Measurements from ENCODE around the gene ESRRG.
A peak's percentile ranks its signal among the peaks of the same experiment; 100 is the strongest.

Gene ESRRG

GRCh38 chr1:216723274-216723780, at the start of gene ESRRG:
ESRRG (minus strand) TSS chr1:216723429; CDS start chr1:216723299, 130 bp downstream.
- Histone ChIP-seq H3K4me2 (peak within 1 kb of the TSS; percentile 3; the same call in 1 of the 2 replicates), H3K4me1 (peaks cover 23% of the 10 kb centered on the region), H3K36me3 (no peaks in the 10 kb centered on the region), H3K27ac (no peak within 1 kb of the TSS), H4K20me1 (no peaks in the 10 kb centered on the region), H3K9ac (no peak within 1 kb of the TSS), H3K4me3 (no peak within 1 kb of the TSS), H3K9me3 (no peaks in the 10 kb centered on the region), H3K27me3 (peaks cover 11% of the 10 kb centered on the region)
- no peak for TF ChIP-seq Cebpa-rat (IDR thresholded peaks at IDR 0.05)

GRCh38 chr1:216771922-216772321, 48.7 kb upstream of the ESRRG start:
- no peak overlapping the region for H3K4me3 ChIP-seq
- no peaks in the 10 kb centered on the region for H3K36me3 ChIP-seq
- H3K27ac ChIP-seq = no peak overlapping the region
- no peak overlapping the region for H3K4me2 ChIP-seq
- TF ChIP-seq Cebpa-rat (IDR thresholded peaks at IDR 0.05) = no peak
- no peaks in the 10 kb centered on the region for H4K20me1 ChIP-seq
- no peak overlapping the region for H3K9ac ChIP-seq
- H3K27me3 ChIP-seq = no peaks in the 10 kb centered on the region
- H3K9me3 ChIP-seq = no peaks in the 10 kb centered on the region
- no peaks in the 10 kb centered on the region for H3K4me1 ChIP-seq

- TF ChIP-seq Cebpa-rat (IDR thresholded peaks at IDR 0.05) = no peak
- H3K4me2 ChIP-seq = no peak overlapping the region
Measured at GRCh38 chr1:216766633-216767327, 43.6 kb upstream of the ESRRG start.

GRCh38 chr1:216765346-216766300, 42.4 kb upstream of the ESRRG start:
- Histone ChIP-seq H3K27ac (no peak overlapping the region), H3K36me3 (no peaks in the 10 kb centered on the region), H3K4me2 (no peak overlapping the region), H4K20me1 (no peaks in the 10 kb centered on the region), H3K4me1 (no peaks in the 10 kb centered on the region), H3K9me3 (no peaks in the 10 kb centered on the region), H3K4me3 (no peak overlapping the region), H3K9ac (no peak overlapping the region), H3K27me3 (no peaks in the 10 kb centered on the region)
- no peak for TF ChIP-seq Cebpa-rat (IDR thresholded peaks at IDR 0.05)

More at GRCh38 chr1:216766633-216767327, 43.6 kb upstream of the ESRRG start:
- H4K20me1 ChIP-seq = no peaks in the 10 kb centered on the region
- H3K27ac ChIP-seq = no peak overlapping the region
- H3K9me3 ChIP-seq = no peaks in the 10 kb centered on the region
- H3K27me3 ChIP-seq = no peaks in the 10 kb centered on the region
- H3K4me1 ChIP-seq = no peaks in the 10 kb centered on the region
- no peak overlapping the region for H3K9ac ChIP-seq
- no peaks in the 10 kb centered on the region for H3K36me3 ChIP-seq
- H3K4me3 ChIP-seq = no peak overlapping the region

GRCh38 chr1:216758161-216758560, 34.9 kb upstream of the ESRRG start:
- Histone ChIP-seq H3K9me3 (no peaks in the 10 kb centered on the region), H3K27ac (no peak overlapping the region), H3K9ac (no peak overlapping the region), H3K27me3 (no peaks in the 10 kb centered on the region), H3K36me3 (no peaks in the 10 kb centered on the region), H4K20me1 (no peaks in the 10 kb centered on the region), H3K4me3 (no peak overlapping the region), H3K4me1 (no peaks in the 10 kb centered on the region), H3K4me2 (no peak overlapping the region)
- no peak for TF ChIP-seq Cebpa-rat (IDR thresholded peaks at IDR 0.05)

- no peaks in the 10 kb centered on the region for H3K4me1 ChIP-seq
- H3K27ac ChIP-seq = no peak overlapping the region
- H3K9ac ChIP-seq = no peak overlapping the region
- no peaks in the 10 kb centered on the region for H4K20me1 ChIP-seq
- no peak for TF ChIP-seq Cebpa-rat (IDR thresholded peaks at IDR 0.05)
- H3K27me3 ChIP-seq = no peaks in the 10 kb centered on the region
- H3K36me3 ChIP-seq = no peaks in the 10 kb centered on the region
- no peak overlapping the region for H3K4me3 ChIP-seq
- H3K9me3 ChIP-seq = no peaks in the 10 kb centered on the region
- H3K4me2 ChIP-seq = no peak overlapping the region
Measured at GRCh38 chr1:216757110-216757509, 33.9 kb upstream of the ESRRG start.

- TF ChIP-seq Cebpa-rat (IDR thresholded peaks at IDR 0.05) = no peak
- Histone ChIP-seq H3K4me1 (no peaks in the 10 kb centered on the region), H3K27ac (no peak overlapping the region), H3K9ac (no peak overlapping the region), H3K27me3 (no peaks in the 10 kb centered on the region), H4K20me1 (no peaks in the 10 kb centered on the region), H3K36me3 (no peaks in the 10 kb centered on the region), H3K4me2 (no peak overlapping the region), H3K9me3 (no peaks in the 10 kb centered on the region), H3K4me3 (no peak overlapping the region)
Measured at GRCh38 chr1:216750961-216751360, 27.7 kb upstream of the ESRRG start.

- no peak overlapping the region for H3K27ac ChIP-seq
- no peaks in the 10 kb centered on the region for H3K27me3 ChIP-seq
- H4K20me1 ChIP-seq = no peaks in the 10 kb centered on the region
- no peaks in the 10 kb centered on the region for H3K4me1 ChIP-seq
- no peaks in the 10 kb centered on the region for H3K9me3 ChIP-seq
- H3K4me3 ChIP-seq = no peak overlapping the region
- no peak overlapping the region for H3K4me2 ChIP-seq
- no peaks in the 10 kb centered on the region for H3K36me3 ChIP-seq
- TF ChIP-seq Cebpa-rat (IDR thresholded peaks at IDR 0.05) = no peak
- H3K9ac ChIP-seq = no peak overlapping the region
Measured at GRCh38 chr1:216750031-216750627, 26.9 kb upstream of the ESRRG start.

- no peaks in the 10 kb centered on the region for H4K20me1 ChIP-seq
- no peak overlapping the region for H3K4me2 ChIP-seq
- no peak overlapping the region for H3K4me3 ChIP-seq
- no peak for TF ChIP-seq Cebpa-rat (IDR thresholded peaks at IDR 0.05)
- H3K27me3 ChIP-seq = no peaks in the 10 kb centered on the region
- H3K27ac ChIP-seq = no peak overlapping the region
- H3K4me1 ChIP-seq = no peaks in the 10 kb centered on the region
- H3K9me3 ChIP-seq = no peaks in the 10 kb centered on the region
- H3K36me3 ChIP-seq = no peaks in the 10 kb centered on the region
- no peak overlapping the region for H3K9ac ChIP-seq
Measured at GRCh38 chr1:216749232-216749631, 26.0 kb upstream of the ESRRG start.

All from BLaER1 (cell line).